SK-N-MC (cell line): ENCODE results near the gene KCNN3.

Source experiments
- EZH2 ChIP-seq: fragments of 200-600 bp; sonication (generic); IDR thresholded peaks from one replicate; pipeline ENCODE4 v1.6.1; 2017; ENCODE audit warnings: antibody characterized with exemption
- FOXP2 ChIP-seq: optimal IDR thresholded peaks from 2 replicates; pipeline ENCODE3; 2011; ENCODE audit warnings: mild to moderate bottlenecking, moderate library complexity; ENCODE audit not compliant: insufficient read depth; ENCODE audit errors: extremely low read length, control extremely low read depth
- POLR2AphosphoS5 ChIP-seq: IDR thresholded peaks from 2 replicates; pipeline ENCODE4 v1.6.1; 2012; ENCODE audit warnings: mild to moderate bottlenecking, low read depth, low read length, borderline replicate concordance

DNA sequence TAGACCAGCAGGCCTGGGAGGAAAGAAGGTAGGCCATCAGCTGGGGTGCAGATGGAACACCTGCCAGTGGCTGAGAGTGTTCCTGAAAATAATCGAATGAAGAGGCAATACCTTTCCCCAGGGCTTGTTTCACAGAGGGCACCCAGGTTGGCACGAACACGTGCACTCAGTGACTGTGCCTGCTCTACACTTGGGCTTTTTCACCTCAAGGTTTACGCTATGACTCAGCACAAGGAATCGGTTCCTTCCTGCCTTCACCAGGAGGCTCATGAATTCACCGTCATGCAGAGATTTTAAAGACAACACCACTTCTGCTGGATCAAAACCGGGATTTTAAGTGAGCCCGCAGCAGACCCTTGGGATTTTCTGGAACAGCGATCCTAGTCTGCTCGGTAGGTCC lies 143.6 kb downstream of the KCNN3 start:
- no peak for TF ChIP-seq POLR2AphosphoS5
- TF ChIP-seq EZH2 = no peak
- no peak for TF ChIP-seq FOXP2
